OCI-M2 (cell line): ENCODE measurements around the gene ZBBX.

ENCODE experiments used
- DNase-seq: peaks from one replicate; lab custom pipeline; 2025; ENCODE audit not compliant: unreplicated experiment; lab: John Stamatoyannopoulos, UW

The ZBBX gene

GRCh38 chr3:167318306-167318705 is 61.8 kb downstream of the ZBBX start:
- DNase-seq: no peak

GRCh38 chr3:167306319-167306718 is 73.8 kb downstream of the ZBBX start:
- DNase-seq: no peak

- no peak for DNase-seq
Observed at GRCh38 chr3:167305340-167305890, 74.7 kb downstream of the ZBBX start.

- DNase-seq: no peak
Observed at GRCh38 chr3:167304077-167304476, 76.0 kb downstream of the ZBBX start.

- no peak for DNase-seq
Observed at GRCh38 chr3:167302678-167303077, 77.4 kb downstream of the ZBBX start.

GRCh38 chr3:167300207-167300606 is 79.9 kb downstream of the ZBBX start:
- DNase-seq: no peak

- DNase-seq: no peak
Observed at GRCh38 chr3:167289435-167289834, 90.7 kb downstream of the ZBBX start.

GRCh38 chr3:167288737-167289136 is 91.4 kb downstream of the ZBBX start:
- no peak for DNase-seq

GRCh38 chr3:167287308-167287707 is 92.8 kb downstream of the ZBBX start:
- DNase-seq: no peak

GRCh38 chr3:167274141-167274874 is 105.8 kb downstream of the ZBBX start:
- DNase-seq: no peak

GRCh38 chr3:167253037-167253436 is 127.1 kb downstream of the ZBBX start:
- DNase-seq: no peak

- DNase-seq: no peak
Observed at GRCh38 chr3:167251678-167252077, 128.4 kb downstream of the ZBBX start.

GRCh38 chr3:167246252-167246651 is 133.8 kb downstream of the ZBBX start:
- DNase-seq: no peak

GRCh38 chr3:167241048-167241845 is 138.8 kb downstream of the ZBBX start:
- no peak for DNase-seq

GRCh38 chr3:167228135-167228534 is 152.0 kb downstream of the ZBBX start:
- no peak for DNase-seq

GRCh38 chr3:167225821-167226220 is 154.3 kb downstream of the ZBBX start:
- no peak for DNase-seq

GRCh38 chr3:167209011-167209410 is 171.1 kb downstream of the ZBBX start:
- no peak for DNase-seq

- DNase-seq: no peak
Observed at GRCh38 chr3:167203062-167203461, 177.0 kb downstream of the ZBBX start.

GRCh38 chr3:167198949-167199600 is 181.0 kb downstream of the ZBBX start:
- no peak for DNase-seq
